ENCODE measurements around the gene KRT82. TPM values are rescaled to one million over a fixed set of nuclear protein-coding genes. Genes with fewer than 3 reads are reported as not detected.

KRT82 gene
- total RNA-seq, 1 experiment from 2014 or later: not detected

GRCh38 chr12:52419656-52420055 lies 13.5 kb upstream of the KRT82 start:
- Histone ChIP-seq H3K4ac (ENCODE audit: low read depth, low read length) (no peak overlapping the region), H4K8ac (replicated peaks; ENCODE audit: insufficient read length, low read depth, low read length) (no peak overlapping the region), H2BK5ac (ENCODE audit: insufficient read length, low read length) (no peak overlapping the region), H3K56ac (ENCODE audit: insufficient read length, low read depth, low read length) (no peak overlapping the region), H3K23me2 (ENCODE audit: insufficient read length, low read depth, low read length, poor library complexity, severe bottlenecking) (peaks cover 3% of the 10 kb centered on the region), H2BK12ac (ENCODE audit: insufficient read length, low read depth, low read length) (no peak overlapping the region), H3K27ac (ENCODE audit: insufficient read length, low read depth, low read length) (no peak overlapping the region), H2AK5ac (ENCODE audit: insufficient read length, low read length) (no peak overlapping the region), H3K79me2 (ENCODE audit: insufficient read depth, low read length) (peaks cover 2% of the 10 kb centered on the region; the same call in 1 of the 2 replicates), H4K91ac (ENCODE audit: insufficient read length, low read depth, low read length) (no peak overlapping the region), H3K27me3 (ENCODE audit: insufficient read depth, low read length) (no peaks in the 10 kb centered on the region), H3K18ac (ENCODE audit: insufficient read length, low read depth, low read length) (no peak overlapping the region), H3K23ac (ENCODE audit: insufficient read length, low read depth, low read length) (no peak overlapping the region), H3K79me1 (ENCODE audit: insufficient read depth, low read depth, low read length, poor library complexity, severe bottlenecking) (no peaks in the 10 kb centered on the region), H2BK20ac (ENCODE audit: low read depth, low read length, poor library complexity, severe bottlenecking) (no peak overlapping the region), H3K4me1 (ENCODE audit: insufficient read depth, low read length) (no peaks in the 10 kb centered on the region), H4K20me1 (ENCODE audit: control insufficient read depth, insufficient read depth, insufficient read length) (no peaks in the 10 kb centered on the region), H4K5ac (ENCODE audit: insufficient read length, low read depth, low read length) (no peak overlapping the region), H2BK120ac (ENCODE audit: low read depth, low read length, poor library complexity, severe bottlenecking) (no peak overlapping the region), H3K14ac (ENCODE audit: insufficient read depth, low read length) (no peak overlapping the region), H3T11ph (ENCODE audit: low read length) (no peak overlapping the region), H2AFZ (ENCODE audit: low read length) (no peak overlapping the region), H3K9ac (ENCODE audit: extremely low read depth, insufficient read length, low read length) (no peak overlapping the region), H2BK15ac (ENCODE audit: low read depth, low read length) (no peak overlapping the region), H3K9me3 (ENCODE audit: control insufficient read depth, low read depth, low read length) (no peaks in the 10 kb centered on the region), H3K4me2 (ENCODE audit: insufficient read depth, insufficient read length, low read length) (no peak overlapping the region)
- no peak overlapping the region for H3K4me3 Mint-ChIP-seq
- H3K36me3 Mint-ChIP-seq (ENCODE audit: insufficient read depth in 1 of 3, low read depth in 3 of 3): no peaks in the 10 kb centered on the region
- TF ChIP-seq CTCF (conservative IDR thresholded peaks at IDR 0.05): no peak
- no CpG with 5 or more reads among the region's 1 CpG for WGBS (ENCODE audit: extremely low coverage, insufficient read length, low lambda C conversion rate)
- no peaks in the 10 kb centered on the region for H3K9me3 Mint-ChIP-seq
- DNase-seq: no peak
- peaks cover 10% of the 10 kb centered on the region for H3K27me3 Mint-ChIP-seq (ENCODE audit: low read depth)
- H3K27ac Mint-ChIP-seq: no peak overlapping the region
- H3K4me1 Mint-ChIP-seq: peaks cover 15 to 20% of the 10 kb centered on the region in 2 experiments
